A673 (cell line): ENCODE results near the gene CLMP.

Experiments
- CTCF ChIP-seq: fragments of 300-800, 200-600 bp; sonication (generic); conservative IDR thresholded peaks from 2 replicates; pipeline ENCODE4 v1.5.1; 2017; ENCODE audit warnings: low read depth, mild to moderate bottlenecking, antibody characterized with exemption, low read length, moderate library complexity, mixed read lengths
- EZH2 ChIP-seq: fragments of 200-600 bp; sonication (generic); IDR thresholded peaks from 2 replicates; pipeline ENCODE4 v1.6.1; 2017; ENCODE audit warnings: borderline replicate concordance, low read depth, mild to moderate bottlenecking, mixed read lengths, antibody characterized with exemption, low read length; ENCODE audit not compliant: poor library complexity, severe bottlenecking

GRCh38 chr11:123191939-123192338, 3.1 kb downstream of the CLMP start:
- TF ChIP-seq CTCF (no peak), EZH2 (no peak)
